SK-N-SH (cell line): ENCODE measurements around the gene EDARADD. TPM values are rescaled to one million over a fixed set of nuclear protein-coding genes. Genes with fewer than 3 reads are reported as not detected.

Experiments
- CTCF ChIA-PET: fragments of 300-600, 350-600 bp; formaldehyde crosslinking; extraction: SDS; loops from one replicate; lab custom pipeline; 2021; lab: Yijun Ruan, JAX
- POLR2A ChIA-PET: fragments of 350-600 bp; sonication (Branson Sonifier 250); formaldehyde crosslinking; extraction: SDS; loops from one replicate; lab custom pipeline; 2020; ENCODE audit warnings: antibody characterized with exemption, inconsistent platforms; lab: Yijun Ruan, JAX
- DNase-seq: peaks from one replicate; pipeline ENCODE4 v3.0.0; 2012
- H2AFZ ChIP-seq: fragments of 200-600 bp; sonication (generic); 2 replicates; pipeline ENCODE4 v1.8.1; 2016; ENCODE audit warnings: antibody characterized with exemption, mild to moderate bottlenecking, low read depth
- H3F3A ChIP-seq: fragments of 200-600 bp; sonication (generic); replicated peaks from 2 replicates; pipeline ENCODE3; 2016; ENCODE audit warnings: antibody characterized with exemption, mild to moderate bottlenecking; ENCODE audit not compliant: insufficient read depth
- H3K27ac ChIP-seq, 2 experiments: fragments of 200-500 bp in 1 of 2; fragments of 200-600 bp in 1 of 2; sonication (Bioruptor generic) in 1 of 2; sonication (generic), shearing (Covaris generic) in 1 of 2; 2 replicates each; pipeline versions ENCODE4 v1.5.1 to v1.6.1; 2014 to 2016; ENCODE audit warnings: low read depth in 2 of 2, inconsistent platforms in 1 of 2, low read length in 1 of 2, mild to moderate bottlenecking in 1 of 2, mixed read lengths in 1 of 2
- H3K27me3 ChIP-seq: fragments of 200-600 bp; sonication (generic), shearing (Covaris generic); 2 replicates; pipeline ENCODE4 v1.6.1; 2016; ENCODE audit warnings: mixed run types; ENCODE audit not compliant: insufficient read depth
- H3K36me3 ChIP-seq, 2 experiments: fragments of 200-500 bp in 1 of 2; fragments of 200-600 bp in 1 of 2; sonication (Bioruptor generic) in 1 of 2; sonication (generic) in 1 of 2; replicated peaks in 1 of 2; 2 replicates each; pipeline versions ENCODE3 to v1.5.1; 2014 to 2016; ENCODE audit warnings: low read length in 1 of 2, mild to moderate bottlenecking in 1 of 2; ENCODE audit not compliant: insufficient read depth in 2 of 2, control insufficient read depth in 1 of 2
- H3K4me1 ChIP-seq, 2 experiments: fragments of 200-500 bp in 1 of 2; fragments of 200-600 bp in 1 of 2; sonication (Bioruptor generic) in 1 of 2; sonication (generic), shearing (Covaris generic) in 1 of 2; 2 replicates each; pipeline versions ENCODE4 v1.5.1 to v1.6.1; 2014 to 2016; ENCODE audit warnings: low read depth in 1 of 2, low read length in 1 of 2, mixed run types in 1 of 2; ENCODE audit not compliant: insufficient read depth in 2 of 2, control insufficient read depth in 1 of 2
- H3K4me2 ChIP-seq: fragments of 200-600 bp; sonication (generic), shearing (Covaris generic); 2 replicates; pipeline ENCODE4 v1.6.1; 2017; ENCODE audit warnings: mixed run types
- H3K4me3 ChIP-seq, 2 experiments: fragments of 200-500 bp in 1 of 2; fragments of 200-600 bp in 1 of 2; sonication (Bioruptor generic) in 1 of 2; sonication (generic), shearing (Covaris generic) in 1 of 2; 2 replicates each; pipeline versions ENCODE4 v1.5.1 to v1.8.1; 2014 to 2016; ENCODE audit warnings: low read depth in 2 of 2, inconsistent platforms in 1 of 2, low read length in 1 of 2, mild to moderate bottlenecking in 1 of 2, mixed read lengths in 1 of 2, moderate library complexity in 1 of 2
- H3K79me2 ChIP-seq: fragments of 200-600 bp; sonication (generic); 2 replicates; pipeline ENCODE4 v1.8.1; 2017; ENCODE audit warnings: mild to moderate bottlenecking; ENCODE audit not compliant: insufficient read depth
- H3K9ac ChIP-seq: fragments of 200-600 bp; sonication (generic); 2 replicates; pipeline ENCODE4 v1.6.1; 2017; ENCODE audit warnings: mixed run types
- H3K9me2 ChIP-seq: fragments of 200-600 bp; sonication (generic); 2 replicates; pipeline ENCODE4 v1.6.1; 2017; ENCODE audit warnings: mixed run types
- H3K9me3 ChIP-seq: fragments of 200-600 bp; sonication (generic); 2 replicates; pipeline ENCODE4 v1.6.1; 2017; ENCODE audit warnings: mixed run types, mild to moderate bottlenecking, moderate library complexity
- H4K20me1 ChIP-seq: fragments of 200-600 bp; sonication (generic); 2 replicates; pipeline ENCODE4 v1.6.1; 2017; ENCODE audit warnings: mild to moderate bottlenecking, mixed run types; ENCODE audit not compliant: insufficient read depth
- CHD2 ChIP-seq: fragments of 150-350 bp; IDR thresholded peaks from 2 replicates; pipeline ENCODE4 v1.6.1; 2018; ENCODE audit warnings: low read length; ENCODE audit not compliant: partially characterized antibody
- ELF1 ChIP-seq: IDR thresholded peaks from 2 replicates; pipeline ENCODE4 v1.4.0; 2012
- EZH2phosphoT487 ChIP-seq: fragments of 200-600 bp; sonication (generic); IDR thresholded peaks from 2 replicates; pipeline ENCODE4 v1.6.1; 2017; ENCODE audit warnings: low read depth, mixed run types, mild to moderate bottlenecking, antibody characterized with exemption, moderate library complexity, borderline replicate concordance
- FOSL2 ChIP-seq: IDR thresholded peaks from 2 replicates; pipeline ENCODE4 v1.4.0; 2012; ENCODE audit warnings: low read depth, mild to moderate bottlenecking, moderate library complexity, borderline replicate concordance
- GATA2 ChIP-seq: sonication (generic); formaldehyde crosslinking; IDR thresholded peaks from 2 replicates; pipeline ENCODE4 v1.5.0; 2020; ENCODE audit warnings: mild to moderate bottlenecking, missing genetic modification reagents
- MXI1 ChIP-seq: IDR thresholded peaks from 2 replicates; pipeline ENCODE4 v1.6.1; 2012; ENCODE audit warnings: mild to moderate bottlenecking, low read depth, low read length, improper control_type of control experiment
- NRF1 ChIP-seq: IDR thresholded peaks from 2 replicates; pipeline ENCODE4 v1.6.1; 2012; ENCODE audit warnings: low read depth, mild to moderate bottlenecking, low read length
- PBX3 ChIP-seq: IDR thresholded peaks from 2 replicates; pipeline ENCODE4; 2012
- RAD21 ChIP-seq: IDR thresholded peaks from 2 replicates; pipeline ENCODE4 v1.6.1; 2012; ENCODE audit warnings: mild to moderate bottlenecking, low read length
- REST ChIP-seq: IDR thresholded peaks from 2 replicates; pipeline ENCODE4 v1.6.1; 2012; ENCODE audit warnings: mild to moderate bottlenecking, low read depth, low read length, moderate library complexity
- RFX5 ChIP-seq: IDR thresholded peaks from 2 replicates; pipeline ENCODE4 v1.6.1; 2012; ENCODE audit warnings: mild to moderate bottlenecking, improper control_type of control experiment, low read length
- RXRA ChIP-seq: IDR thresholded peaks from 2 replicates; pipeline ENCODE4 v1.4.0; 2012; ENCODE audit warnings: low read depth, mild to moderate bottlenecking, borderline replicate concordance
- SIN3A ChIP-seq: IDR thresholded peaks from 2 replicates; pipeline ENCODE4 v1.6.1; 2012; ENCODE audit warnings: low read depth, mild to moderate bottlenecking, low read length, moderate library complexity, borderline replicate concordance
- SMC3 ChIP-seq: IDR thresholded peaks from 2 replicates; pipeline ENCODE4 v1.6.1; 2012; ENCODE audit warnings: low read depth, low read length, improper control_type of control experiment
- TEAD4 ChIP-seq: IDR thresholded peaks from 2 replicates; pipeline ENCODE4 v1.4.0; 2012; ENCODE audit warnings: mild to moderate bottlenecking, borderline replicate concordance; ENCODE audit not compliant: insufficient read depth
- USF2 ChIP-seq: fragments of 150-350 bp; IDR thresholded peaks from 2 replicates; pipeline ENCODE4 v1.6.1; 2017; ENCODE audit warnings: antibody characterized with exemption, low read length, low read depth, borderline replicate concordance
- ZBTB33 ChIP-seq: IDR thresholded peaks from 2 replicates; pipeline ENCODE4 v1.4.0; 2012; ENCODE audit warnings: low read depth, borderline replicate concordance
- WGBS: methylation state at CpG from one replicate; pipeline ENCODE4 v1.1.6; 2017; ENCODE audit warnings: low lambda C conversion rate; 5-methylcytosine and 5-hydroxymethylcytosine counted together
- polyA plus RNA-seq, 3 experiments: library from polyadenylated mRNA; depleted of rRNA; stranded (reverse); fragments of >200 nt; gene quantifications; 2 replicates each; pipeline ENCODE4 v1.2.3, GENCODE V29; 2012

EDARADD gene
- polyA plus RNA-seq, 1 of the 3 experiments (the other 2 are of a cell fraction): not detected

- peaks cover 4% of the 10 kb centered on the region for H3K79me2 ChIP-seq
- no peaks in the 10 kb centered on the region for H4K20me1 ChIP-seq
- H3F3A ChIP-seq: peaks cover 4% of the 10 kb centered on the region
- no peak overlapping the region for H3K4me2 ChIP-seq
- no peaks in the 10 kb centered on the region for H3K27me3 ChIP-seq
- no peaks in the 10 kb centered on the region for H3K9me3 ChIP-seq
- ChIA-PET POLR2A (no interaction called here), CTCF (interaction anchor here (1.6 kb wide), 1 partner anchor 21 kb away, joined by 3 read pairs; no protein-coding TSS in a partner anchor)
- no peak overlapping the region for H2AFZ ChIP-seq
- no peak overlapping the region for H3K4me3 ChIP-seq
- WGBS: 90% methylated on average over 1 of the region's 1 CpG
- H3K27ac ChIP-seq: no peak overlapping the region
- no peak overlapping the region for H3K9ac ChIP-seq
- no peaks in the 10 kb centered on the region for H3K9me2 ChIP-seq
- H3K4me1 ChIP-seq: no peaks in the 10 kb centered on the region; a peak in 2 of 4 replicates
- DNase-seq: no peak
- TF ChIP-seq CHD2 (no peak), ELF1 (no peak), FOSL2 (no peak), SIN3A (no peak), RFX5 (no peak), RXRA (no peak), TEAD4 (no peak), PBX3 (no peak), SMC3 (no peak)
- TF ChIP-seq, all 33 proteins: peak for 0
- H3K36me3 ChIP-seq: peaks cover 4 to 25% of the 10 kb centered on the region in 2 experiments
Observed at GRCh38 chr1:236530286-236530685, 136.2 kb downstream of the EDARADD start.

GRCh38 chr1:236530959-236531358, 136.9 kb downstream of the EDARADD start:
- Histone ChIP-seq H3K79me2 (no peaks in the 10 kb centered on the region; the same call in 1 of the 2 replicates), H2AFZ (no peak overlapping the region), H3K9ac (no peak overlapping the region), H3K9me2 (no peaks in the 10 kb centered on the region), H3K27me3 (no peaks in the 10 kb centered on the region), H3K4me3 (no peak overlapping the region), H4K20me1 (no peaks in the 10 kb centered on the region), H3K27ac (no peak overlapping the region), H3K9me3 (no peaks in the 10 kb centered on the region), H3F3A (peaks cover 4% of the 10 kb centered on the region), H3K4me2 (no peak overlapping the region), H3K36me3 (peaks cover 2 to 27% of the 10 kb centered on the region in 2 experiments), H3K4me1 (peaks cover 0 to 7% of the 10 kb centered on the region in 2 experiments; a peak in 2 of 4 replicates)
- ChIA-PET POLR2A (no interaction called here), CTCF (interaction anchor here (1.5 to 1.6 kb wide), 2 partner anchors 20 to 29 kb away, joined by 3 read pairs; no protein-coding TSS in a partner anchor)
- TF ChIP-seq RAD21 (no peak), PBX3 (no peak), CHD2 (no peak), EZH2phosphoT487 (no peak), GATA2 (no peak), ZBTB33 (no peak), NRF1 (no peak), REST (no peak), USF2 (no peak), FOSL2 (no peak), MXI1 (no peak)
- DNase-seq: no peak
- 80% methylated on average over 5 of the region's 5 CpGs for WGBS
